ENCODE data around the gene MYO10. TPM values are rescaled to one million over a fixed set of nuclear protein-coding genes. Genes with fewer than 3 reads are reported as not detected.

Gene MYO10
- total and polyA plus RNA-seq, 2 experiments from 2014 or later, result 33.7 to 52.4 TPM

DNA sequence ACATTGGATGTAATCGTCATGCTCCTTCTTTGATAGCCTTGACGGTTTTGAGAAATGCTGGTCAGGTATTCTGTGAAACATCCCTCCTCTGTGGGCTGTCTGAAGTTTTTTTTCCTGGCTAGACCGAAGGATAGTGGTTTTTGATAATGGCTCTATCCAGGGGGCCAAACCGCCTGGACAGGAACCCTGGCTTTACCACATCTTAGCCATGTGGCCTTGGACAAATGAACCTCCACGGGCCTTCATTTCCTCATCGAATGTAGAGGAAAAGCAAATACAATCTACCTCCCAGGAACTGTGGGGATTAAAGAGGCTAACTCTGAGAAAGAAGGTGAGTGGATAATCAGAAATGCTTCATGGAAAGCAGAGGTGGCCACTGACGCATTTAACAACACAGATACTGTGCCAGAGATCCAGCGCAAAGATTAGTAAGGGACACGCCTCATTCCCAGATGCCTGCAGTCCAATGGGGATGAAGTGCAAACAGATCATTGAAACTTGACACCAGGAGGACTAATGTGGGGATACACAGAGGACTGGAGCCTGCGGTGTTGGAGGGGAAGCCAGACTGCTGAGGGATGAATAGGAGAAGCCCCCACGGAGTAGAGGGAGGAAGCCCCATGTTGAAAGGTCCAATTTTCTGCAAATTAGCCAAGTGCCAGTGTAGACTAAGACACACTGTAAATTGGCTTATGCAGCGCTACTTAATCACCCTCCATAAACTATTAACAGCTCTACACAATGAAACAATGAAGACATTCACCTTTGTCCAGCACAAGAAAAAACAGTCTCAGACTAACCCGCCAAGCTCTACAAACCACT is 41.6 kb downstream of the MYO10 start:
- peaks cover 73% of the 10 kb centered on the region for H3K79me2 ChIP-seq
- H3K9me3 ChIP-seq (ENCODE audit: low read depth), result no peaks in the 10 kb centered on the region
- no peak overlapping the region for H2AFZ ChIP-seq
- H3K4me3 ChIP-seq, result no peak overlapping the region
- H3K4me1 ChIP-seq (ENCODE audit: insufficient read depth), result peaks cover 56% of the 10 kb centered on the region
- DNase-seq (ENCODE audit: low spot score), result peak; percentile 81
- TF ChIP-seq CTCF (IDR thresholded peaks at IDR 0.05; ENCODE audit: poor library complexity) (no peak), EZH2 (IDR thresholded peaks at IDR 0.05; ENCODE audit: borderline replicate concordance) (no peak), EZH2phosphoT487 (IDR thresholded peaks at IDR 0.05; ENCODE audit: low read depth, severe bottlenecking, unreplicated experiment) (no peak)
- H3K4me2 ChIP-seq, result peak overlapping the region; percentile 56
- WGBS (ENCODE audit: low lambda C conversion rate, missing lambda C conversion rate), result 39% methylated on average over 13 of the region's 13 CpGs
- H3K9me2 ChIP-seq (replicated peaks; ENCODE audit: insufficient read depth), result no peaks in the 10 kb centered on the region
- H3K27me3 ChIP-seq, result no peaks in the 10 kb centered on the region
- H3K36me3 ChIP-seq (replicated peaks; ENCODE audit: insufficient read depth, low read depth), result no peaks in the 10 kb centered on the region
- peak overlapping the region; percentile 93 for H3K27ac ChIP-seq
- H4K20me1 ChIP-seq (ENCODE audit: insufficient read depth, poor library complexity, severe bottlenecking), result peaks cover 26% of the 10 kb centered on the region

DNA sequence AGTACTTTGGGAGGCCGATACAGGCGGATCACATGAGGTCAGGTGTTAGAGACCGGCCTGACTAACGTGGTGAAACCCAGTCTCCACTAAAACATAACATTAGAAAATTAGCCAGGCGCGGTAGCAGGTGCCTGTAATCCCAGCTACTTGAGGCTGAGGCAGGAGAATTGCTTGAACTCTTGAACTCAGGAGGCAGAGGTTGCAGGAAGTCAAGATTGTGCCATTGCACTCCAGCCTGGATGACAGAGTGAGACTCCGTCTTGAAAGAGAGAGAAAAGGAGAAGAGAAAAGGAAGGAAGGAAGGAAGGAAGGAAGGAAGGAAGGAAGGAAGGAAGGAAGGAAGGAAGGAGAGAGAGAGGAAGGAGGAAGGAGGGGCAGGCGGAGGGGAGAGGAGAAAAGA is 45.1 kb downstream of the MYO10 start:
- H3K36me3 ChIP-seq (replicated peaks; ENCODE audit: insufficient read depth, low read depth), result no peaks in the 10 kb centered on the region
- 75% methylated on average over 7 of the region's 8 CpGs for WGBS (ENCODE audit: low lambda C conversion rate, missing lambda C conversion rate)
- no peak overlapping the region for H3K27ac ChIP-seq

GRCh38 chr5:16889972-16890519 is 46.0 kb downstream of the MYO10 start:
- Histone ChIP-seq H3K4me1 (ENCODE audit: insufficient read depth) (peaks cover 38% of the 10 kb centered on the region), H3K9me2 (replicated peaks; ENCODE audit: insufficient read depth) (no peaks in the 10 kb centered on the region), H3K27me3 (no peaks in the 10 kb centered on the region), H2AFZ (no peak overlapping the region), H3K79me2 (peaks cover 78% of the 10 kb centered on the region), H3K9me3 (ENCODE audit: low read depth) (no peaks in the 10 kb centered on the region), H3K4me3 (no peak overlapping the region), H3K36me3 (replicated peaks; ENCODE audit: insufficient read depth, low read depth) (no peaks in the 10 kb centered on the region), H3K4me2 (peak overlapping the region; percentile 59), H4K20me1 (ENCODE audit: insufficient read depth, poor library complexity, severe bottlenecking) (peaks cover 19% of the 10 kb centered on the region), H3K27ac (peak overlapping the region; percentile 79)
- WGBS (ENCODE audit: low lambda C conversion rate, missing lambda C conversion rate), result 33% methylated on average over 5 of the region's 5 CpGs
- TF ChIP-seq EZH2 (IDR thresholded peaks at IDR 0.05; ENCODE audit: borderline replicate concordance) (no peak), CTCF (IDR thresholded peaks at IDR 0.05; ENCODE audit: poor library complexity) (no peak), EZH2phosphoT487 (IDR thresholded peaks at IDR 0.05; ENCODE audit: low read depth, severe bottlenecking, unreplicated experiment) (no peak)
- DNase-seq (ENCODE audit: low spot score), result no peak

More for the DNA sequence above, 45.1 kb downstream of the MYO10 start:
- Histone ChIP-seq H3K9me3 (ENCODE audit: low read depth) (no peaks in the 10 kb centered on the region), H3K27me3 (no peaks in the 10 kb centered on the region), H3K9me2 (replicated peaks; ENCODE audit: insufficient read depth) (no peaks in the 10 kb centered on the region), H4K20me1 (ENCODE audit: insufficient read depth, poor library complexity, severe bottlenecking) (peaks cover 21% of the 10 kb centered on the region), H3K4me1 (ENCODE audit: insufficient read depth) (peaks cover 45% of the 10 kb centered on the region), H2AFZ (no peak overlapping the region), H3K4me3 (no peak overlapping the region), H3K4me2 (no peak overlapping the region), H3K79me2 (peaks cover 78% of the 10 kb centered on the region)
- no peak for DNase-seq (ENCODE audit: low spot score)
- no peak for TF ChIP-seq EZH2phosphoT487 (IDR thresholded peaks at IDR 0.05; ENCODE audit: low read depth, severe bottlenecking, unreplicated experiment)
- TF ChIP-seq EZH2 (IDR thresholded peaks at IDR 0.05; ENCODE audit: borderline replicate concordance), result no peak
- no peak for TF ChIP-seq CTCF (IDR thresholded peaks at IDR 0.05; ENCODE audit: poor library complexity)
